ENCODE results near the gene TMEM151A. TPM values are rescaled to one million over a fixed set of nuclear protein-coding genes. Genes with fewer than 3 reads are reported as not detected.

Gene TMEM151A
- total and polyA plus RNA-seq, 2 donors (not counting 1 experiment from before 2014, with no cell fraction given) = under 0.01 TPM; not detected in 1

DNA sequence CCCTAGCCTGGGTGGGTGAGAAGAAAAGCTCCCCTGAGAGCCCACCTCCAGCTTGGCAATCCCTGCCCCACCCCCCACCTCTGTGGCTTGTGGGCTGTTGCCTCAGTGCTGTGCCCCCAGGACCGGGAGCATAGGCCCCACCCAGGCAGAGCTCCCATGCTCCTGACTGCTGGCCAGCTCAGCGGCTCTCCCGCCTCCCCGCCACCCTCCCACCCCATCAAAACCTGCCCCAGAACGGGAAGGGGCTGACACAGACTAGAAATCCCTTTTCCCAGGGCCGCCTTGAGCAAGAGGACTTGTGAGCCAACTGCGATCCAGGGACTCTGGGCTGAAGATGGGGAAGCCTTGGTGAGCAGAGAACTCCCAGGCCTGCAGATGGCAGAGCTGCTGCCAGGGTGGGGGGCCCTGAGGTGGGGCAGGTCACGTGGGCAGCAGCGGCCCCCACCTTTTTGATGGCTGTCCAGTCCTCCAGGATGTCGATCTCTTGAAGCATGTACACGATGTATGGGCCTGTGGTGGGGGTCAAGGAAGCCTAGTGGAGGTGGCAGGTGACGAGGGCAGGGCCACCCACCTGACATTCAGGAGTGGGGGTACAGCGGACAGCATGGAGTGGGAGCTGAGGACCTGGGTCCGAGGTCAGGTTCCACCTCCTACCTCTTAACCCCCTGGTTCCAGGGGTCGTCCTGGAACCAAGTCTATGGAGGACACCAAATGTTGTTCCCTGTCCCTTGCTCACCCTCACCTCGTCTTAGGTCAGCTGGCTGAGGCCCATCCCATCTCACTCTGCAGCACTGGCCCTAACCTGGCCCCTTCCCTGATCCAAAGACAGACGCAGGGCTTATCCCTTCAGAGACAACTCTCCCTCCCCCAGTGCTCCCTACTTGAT is 46.8 kb downstream of the TMEM151A start:
- no peak overlapping the region for H3K4me2 ChIP-seq (ENCODE audit: extremely low read depth, insufficient read depth, low read length)
- no peak overlapping the region for H3K9ac ChIP-seq (ENCODE audit: insufficient read depth, low read length)
- peaks cover 38% of the 10 kb centered on the region for H3K4me1 ChIP-seq (ENCODE audit: control insufficient read depth, extremely low read depth, insufficient read depth, low read length)
- no peak overlapping the region for H2AFZ ChIP-seq (ENCODE audit: low read length)
- H3K27ac ChIP-seq (ENCODE audit: insufficient read depth, low read length) = peak overlapping the region; percentile 100
- DNase-seq (ENCODE audit: low read depth in 2 of 2) = no peak
- peaks cover 41% of the 10 kb centered on the region for H3K36me3 ChIP-seq (ENCODE audit: control insufficient read depth, insufficient read depth, low read length)
- H4K20me1 ChIP-seq (ENCODE audit: control insufficient read depth, extremely low read depth, insufficient read depth, low read length) = no peaks in the 10 kb centered on the region
- no peak overlapping the region for H3K4me3 ChIP-seq (replicated peaks in 1 of 4; ENCODE audit: control extremely low read depth in 1 of 4, insufficient read depth in 1 of 4, low read depth in 3 of 4, low read length in 4 of 4)
- no peaks in the 10 kb centered on the region for H3K27me3 ChIP-seq (ENCODE audit: control insufficient read depth, insufficient read depth, low read length)
- no peak for TF ChIP-seq EZH2 (IDR thresholded peaks at IDR 0.05; ENCODE audit: low read length, missing control alignments)
- peaks cover 36% of the 10 kb centered on the region for H3K79me2 ChIP-seq (ENCODE audit: control insufficient read depth, insufficient read depth, low read length)
- no peaks in the 10 kb centered on the region for H3K9me3 ChIP-seq (ENCODE audit: control insufficient read depth, insufficient read depth, low read depth, low read length)

DNA sequence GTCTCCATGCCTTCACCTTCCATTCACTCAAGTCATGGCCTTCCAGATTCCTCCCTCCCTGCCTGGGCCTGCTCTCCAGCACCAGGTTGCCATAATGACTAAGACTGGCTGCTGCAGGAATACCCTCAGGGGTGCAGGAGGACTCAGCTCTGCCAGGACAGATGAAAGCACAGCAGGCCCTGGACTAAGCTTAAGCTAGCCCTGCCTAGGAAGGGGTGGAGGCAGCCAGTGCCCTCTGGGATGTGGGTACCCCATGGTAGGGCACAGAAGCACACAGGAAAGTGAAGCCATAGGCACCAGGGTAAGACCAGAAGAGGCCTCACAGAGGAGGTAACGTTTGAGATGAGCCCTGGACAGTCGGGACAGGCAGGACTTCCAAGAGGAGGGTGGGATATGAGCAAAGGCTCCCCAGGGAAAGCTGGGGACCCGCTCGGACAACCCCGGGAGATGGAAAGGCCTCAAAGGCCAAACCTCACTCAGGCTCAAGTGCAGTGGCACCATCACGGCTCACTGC is 47.5 kb downstream of the TMEM151A start:
- TF ChIP-seq EZH2 (IDR thresholded peaks at IDR 0.05; ENCODE audit: low read length, missing control alignments) = no peak
- TF ChIP-seq, protein P1, sequence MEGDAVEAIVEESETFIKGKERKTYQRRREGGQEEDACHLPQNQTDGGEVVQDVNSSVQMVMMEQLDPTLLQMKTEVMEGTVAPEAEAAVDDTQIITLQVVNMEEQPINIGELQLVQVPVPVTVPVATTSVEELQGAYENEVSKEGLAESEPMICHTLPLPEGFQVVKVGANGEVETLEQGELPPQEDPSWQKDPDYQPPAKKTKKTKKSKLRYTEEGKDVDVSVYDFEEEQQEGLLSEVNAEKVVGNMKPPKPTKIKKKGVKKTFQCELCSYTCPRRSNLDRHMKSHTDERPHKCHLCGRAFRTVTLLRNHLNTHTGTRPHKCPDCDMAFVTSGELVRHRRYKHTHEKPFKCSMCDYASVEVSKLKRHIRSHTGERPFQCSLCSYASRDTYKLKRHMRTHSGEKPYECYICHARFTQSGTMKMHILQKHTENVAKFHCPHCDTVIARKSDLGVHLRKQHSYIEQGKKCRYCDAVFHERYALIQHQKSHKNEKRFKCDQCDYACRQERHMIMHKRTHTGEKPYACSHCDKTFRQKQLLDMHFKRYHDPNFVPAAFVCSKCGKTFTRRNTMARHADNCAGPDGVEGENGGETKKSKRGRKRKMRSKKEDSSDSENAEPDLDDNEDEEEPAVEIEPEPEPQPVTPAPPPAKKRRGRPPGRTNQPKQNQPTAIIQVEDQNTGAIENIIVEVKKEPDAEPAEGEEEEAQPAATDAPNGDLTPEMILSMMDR (conservative IDR thresholded peaks at IDR 0.05 in 1 of 2, IDR thresholded peaks at IDR 0.05 in 1 of 2; ENCODE audit: low read depth in 1 of 2, low read length in 2 of 2) = no peak
- H3K79me2 ChIP-seq (ENCODE audit: control insufficient read depth, insufficient read depth, low read length) = peaks cover 36% of the 10 kb centered on the region
- peaks cover 34% of the 10 kb centered on the region for H3K36me3 ChIP-seq (ENCODE audit: control insufficient read depth, insufficient read depth, low read length)
- no peaks in the 10 kb centered on the region for H4K20me1 ChIP-seq (ENCODE audit: control insufficient read depth, extremely low read depth, insufficient read depth, low read length)
- H3K4me2 ChIP-seq (ENCODE audit: extremely low read depth, insufficient read depth, low read length) = no peak overlapping the region
- H3K4me3 ChIP-seq (replicated peaks in 1 of 4; ENCODE audit: control extremely low read depth in 1 of 4, insufficient read depth in 1 of 4, low read depth in 3 of 4, low read length in 4 of 4) = no peak overlapping the region
- no peak overlapping the region for H2AFZ ChIP-seq (ENCODE audit: low read length)
- peaks cover 41% of the 10 kb centered on the region for H3K4me1 ChIP-seq (ENCODE audit: control insufficient read depth, extremely low read depth, insufficient read depth, low read length)
- no peaks in the 10 kb centered on the region for H3K27me3 ChIP-seq (ENCODE audit: control insufficient read depth, insufficient read depth, low read length)
- H3K27ac ChIP-seq (ENCODE audit: insufficient read depth, low read length) = peak overlapping the region; percentile 32
- no peak overlapping the region for H3K9ac ChIP-seq (ENCODE audit: insufficient read depth, low read length)
- no peaks in the 10 kb centered on the region for H3K9me3 ChIP-seq (ENCODE audit: control insufficient read depth, insufficient read depth, low read depth, low read length)
- DNase-seq (ENCODE audit: low read depth in 2 of 2) = no peak

DNA sequence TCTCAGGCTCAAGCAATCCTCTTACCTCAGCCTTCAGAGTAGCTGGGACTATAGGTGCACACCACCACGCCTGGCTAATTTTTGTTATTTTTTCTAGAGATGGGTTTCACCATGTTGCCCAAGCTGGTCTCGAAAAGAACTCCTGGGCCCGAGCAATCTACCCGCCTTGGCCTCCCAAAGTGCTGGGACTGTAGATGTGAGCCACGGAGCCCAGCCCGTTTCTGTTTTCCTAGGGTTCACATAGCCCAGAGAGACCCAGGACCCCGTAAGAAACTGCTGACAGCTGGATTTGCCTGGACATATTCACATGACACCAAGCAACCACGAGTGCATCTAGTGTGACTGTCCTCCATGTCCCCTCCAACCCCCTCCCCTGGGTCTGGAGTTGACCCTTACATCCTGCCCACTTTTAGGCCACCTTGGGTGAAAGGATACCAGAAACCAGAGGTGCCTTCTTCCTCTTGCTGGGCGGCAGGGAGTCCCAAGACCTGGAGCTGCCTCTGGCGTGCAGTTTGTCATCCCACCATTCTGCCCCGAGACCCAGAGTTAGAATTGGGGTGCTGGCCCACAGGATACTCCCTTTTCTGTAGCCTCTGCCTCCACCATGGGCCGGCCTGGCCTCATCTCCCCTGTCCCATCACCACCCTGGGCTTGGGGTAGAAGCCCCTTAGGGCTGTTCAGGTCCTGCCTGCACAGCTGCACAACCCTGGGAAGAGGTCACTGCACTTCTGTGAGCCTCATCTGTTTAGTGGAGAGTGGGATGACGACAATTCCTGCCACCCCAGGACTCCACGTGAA is 48.2 kb downstream of the TMEM151A start:
- DNase-seq (ENCODE audit: low read depth in 2 of 2) = no peak
- TF ChIP-seq, protein P1 (conservative IDR thresholded peaks at IDR 0.05 in 1 of 2, IDR thresholded peaks at IDR 0.05 in 1 of 2; ENCODE audit: low read depth in 1 of 2, low read length in 2 of 2) = no peak
- no peak for TF ChIP-seq EZH2 (IDR thresholded peaks at IDR 0.05; ENCODE audit: low read length, missing control alignments)
- H3K4me3 ChIP-seq (replicated peaks in 1 of 4; ENCODE audit: control extremely low read depth in 1 of 4, insufficient read depth in 1 of 4, low read depth in 3 of 4, low read length in 4 of 4) = no peak overlapping the region
- no peak overlapping the region for H3K4me2 ChIP-seq (ENCODE audit: extremely low read depth, insufficient read depth, low read length)
- H4K20me1 ChIP-seq (ENCODE audit: control insufficient read depth, extremely low read depth, insufficient read depth, low read length) = no peaks in the 10 kb centered on the region
- no peaks in the 10 kb centered on the region for H3K27me3 ChIP-seq (ENCODE audit: control insufficient read depth, insufficient read depth, low read length)
- no peaks in the 10 kb centered on the region for H3K9me3 ChIP-seq (ENCODE audit: control insufficient read depth, insufficient read depth, low read depth, low read length)
- H3K79me2 ChIP-seq (ENCODE audit: control insufficient read depth, insufficient read depth, low read length) = peaks cover 34% of the 10 kb centered on the region
- peaks cover 34% of the 10 kb centered on the region for H3K4me1 ChIP-seq (ENCODE audit: control insufficient read depth, extremely low read depth, insufficient read depth, low read length)
- peaks cover 27% of the 10 kb centered on the region for H3K36me3 ChIP-seq (ENCODE audit: control insufficient read depth, insufficient read depth, low read length)
- H3K27ac ChIP-seq (ENCODE audit: insufficient read depth, low read length) = no peak overlapping the region
- H3K9ac ChIP-seq (ENCODE audit: insufficient read depth, low read length) = no peak overlapping the region
- H2AFZ ChIP-seq (ENCODE audit: low read length) = no peak overlapping the region

Data from fibroblast of lung (primary cell).